ENCODE results near the gene NGRN. TPM values are rescaled to one million over a fixed set of nuclear protein-coding genes. Genes with fewer than 3 reads are reported as not detected.

Gene NGRN
- total and polyA plus RNA-seq, 2 of the 4 experiments (the other 2 are of a cell fraction): 39.6 to 46.2 TPM

DNA sequence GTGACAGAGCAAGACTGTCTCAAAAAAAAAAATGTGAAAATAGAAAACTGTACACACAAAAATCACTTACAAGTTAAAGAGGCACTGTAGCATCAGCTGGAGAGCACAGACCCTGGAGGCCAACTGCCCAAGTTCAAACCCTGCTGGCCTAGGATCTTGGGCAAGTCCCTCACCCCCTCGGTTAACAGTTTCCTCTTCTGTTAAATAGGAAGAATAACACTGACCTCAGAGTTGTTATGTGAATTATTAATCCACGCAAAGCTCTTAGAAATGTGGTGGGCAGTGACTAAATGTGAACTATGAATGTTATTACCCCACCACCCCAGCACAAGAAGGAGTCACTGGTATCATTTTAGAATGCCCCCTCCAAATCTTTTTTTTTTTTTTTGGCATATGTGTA is 42.9 kb upstream of the NGRN start:
- Histone ChIP-seq H2AFZ (replicated peaks; ENCODE audit: low read length, poor library complexity) (no peak overlapping the region), H3K4ac (ENCODE audit: low read depth, low read length) (no peak overlapping the region), H3K4me1 (ENCODE audit: control insufficient read depth, insufficient read depth, low read length) (peaks cover 3% of the 10 kb centered on the region; the same call in 1 of the 2 replicates), H2AK5ac (ENCODE audit: low read depth, low read length) (no peak overlapping the region), H2BK20ac (ENCODE audit: low read depth, low read length) (no peak overlapping the region), H3K14ac (replicated peaks; ENCODE audit: low read depth, low read length) (no peak overlapping the region), H3K18ac (ENCODE audit: low read depth, low read length) (no peak overlapping the region), H3K4me2 (ENCODE audit: low read depth, low read length) (no peak overlapping the region), H3K79me1 (ENCODE audit: low read depth in 1 of 2, low read length in 2 of 2) (peaks cover 3 to 4% of the 10 kb centered on the region in 2 experiments; a peak in 2 of 4 replicates), H2BK15ac (ENCODE audit: low read depth, low read length) (no peak overlapping the region), H3K23ac (ENCODE audit: low read depth, low read length) (no peak overlapping the region), H3K36me3 (ENCODE audit: control insufficient read depth, insufficient read depth, low read length) (peaks cover 31% of the 10 kb centered on the region), H3K9me1 (ENCODE audit: insufficient read depth, low read length) (no peaks in the 10 kb centered on the region), H4K20me1 (ENCODE audit: insufficient read depth, low read length) (no peaks in the 10 kb centered on the region), H3K56ac (ENCODE audit: extremely low read depth, insufficient read depth, low read length) (no peak overlapping the region), H2BK120ac (ENCODE audit: low read depth, low read length) (no peak overlapping the region), H4K91ac (ENCODE audit: insufficient read depth, low read depth, low read length) (no peak overlapping the region), H3K27me3 (ENCODE audit: control insufficient read depth, insufficient read depth, low read length) (no peaks in the 10 kb centered on the region), H3K27ac (ENCODE audit: insufficient read depth, low read length) (no peak overlapping the region), H4K5ac (ENCODE audit: low read depth, low read length) (no peak overlapping the region), H3K4me3 (ENCODE audit: insufficient read depth, low read depth, low read length) (no peak overlapping the region), H2BK5ac (ENCODE audit: low read depth, low read length, poor library complexity, severe bottlenecking) (no peak overlapping the region), H3K9ac (ENCODE audit: low read depth, low read length) (no peak overlapping the region), H4K8ac (ENCODE audit: low read depth in 2 of 2, low read length in 2 of 2) (no peak overlapping the region), H2AK9ac (replicated peaks; ENCODE audit: low read depth, low read length, poor library complexity) (no peak overlapping the region), H3K9me3 (ENCODE audit: control insufficient read depth, insufficient read depth, low read length) (no peaks in the 10 kb centered on the region)
- CTCF ChIA-PET: interaction anchor here (1.7 to 1.8 kb wide), 2 partner anchors 11 to 79 kb away, joined by 7 to 11 read pairs; partner anchors contain the start of genes CIB1 and GDPGP1
- no peak for DNase-seq
- no TSS peak for BruUV-seq (replicated peaks)
- no peak for ATAC-seq (ENCODE audit: low read depth)
- no CpG with 5 or more reads among the region's 2 CpGs for WGBS, 2 experiments (ENCODE audit: extremely low coverage in 2 of 2, insufficient read length in 1 of 2)
- intact Hi-C loops (cut with micrococcal nuclease): loop anchor here (10.0 kb wide), 1 partner anchor 138 kb away; no protein-coding TSS in a partner anchor
- dilution Hi-C loops (cut with HindIII; ENCODE audit: low sequenced_read_pairs, unreplicated experiment): no loop called here
- POLR2A ChIA-PET (ENCODE audit: unreplicated experiment): no interaction called here
- in situ Hi-C loops (cut with MboI; ENCODE audit: low sequenced_read_pairs): loop anchor here (10.0 kb wide), 1 partner anchor 328 kb away; the partner anchor contains the start of gene AP3S2
- no peak for TF ChIP-seq RCOR1 (IDR thresholded peaks at IDR 0.05; ENCODE audit: insufficient replicate concordance, low read length)
- no peak for TF ChIP-seq CEBPB (IDR thresholded peaks at IDR 0.05; ENCODE audit: low read depth, low read length)
- TF ChIP-seq POLR2A (IDR thresholded peaks at IDR 0.05; ENCODE audit: low read depth, low read length): no peak
- TF ChIP-seq CHD1 (IDR thresholded peaks at IDR 0.05; ENCODE audit: low read depth, low read length): no peak
- TF ChIP-seq MXI1 (IDR thresholded peaks at IDR 0.05; ENCODE audit: borderline replicate concordance, low read depth, low read length): no peak
- no peak for TF ChIP-seq SMC3 (IDR thresholded peaks at IDR 0.05; ENCODE audit: low read depth, low read length)
- no peak for TF ChIP-seq RAD21 (IDR thresholded peaks at IDR 0.05; ENCODE audit: low read length)
- no peak for TF ChIP-seq USF2 (IDR thresholded peaks at IDR 0.05; ENCODE audit: low read depth, low read length)
- no peak for TF ChIP-seq RFX5 (IDR thresholded peaks at IDR 0.05; ENCODE audit: low read depth, low read length)
- no peak for TF ChIP-seq MAFK (IDR thresholded peaks at IDR 0.05; ENCODE audit: low read depth, low read length)
- no peak for TF ChIP-seq NFE2L2 (IDR thresholded peaks at IDR 0.05; ENCODE audit: low read depth, low read length)
- no peak for TF ChIP-seq BHLHE40 (IDR thresholded peaks at IDR 0.05; ENCODE audit: low read depth, low read length)
- no peak for TF ChIP-seq FOS (IDR thresholded peaks at IDR 0.05; ENCODE audit: low read depth, low read length)
- no peak for TF ChIP-seq MAZ (IDR thresholded peaks at IDR 0.05; ENCODE audit: borderline replicate concordance, low read depth, low read length)
- no peak for TF ChIP-seq ELK1 (IDR thresholded peaks at IDR 0.05; ENCODE audit: borderline replicate concordance, low read depth, low read length)
- TF ChIP-seq CTCF (conservative IDR thresholded peaks at IDR 0.05; ENCODE audit: low read depth, low read length): no peak
